GM18511 (cell line): ENCODE results near the gene PXDN.

Experiments used
- ATAC-seq: cut with Tn5 transposase; IDR thresholded peaks from one replicate; pipeline ENCODE4 v1.9.1; 2021; ENCODE audit warnings: mild to moderate bottlenecking, moderate library complexity; ENCODE audit not compliant: unreplicated experiment

The PXDN gene

DNA sequence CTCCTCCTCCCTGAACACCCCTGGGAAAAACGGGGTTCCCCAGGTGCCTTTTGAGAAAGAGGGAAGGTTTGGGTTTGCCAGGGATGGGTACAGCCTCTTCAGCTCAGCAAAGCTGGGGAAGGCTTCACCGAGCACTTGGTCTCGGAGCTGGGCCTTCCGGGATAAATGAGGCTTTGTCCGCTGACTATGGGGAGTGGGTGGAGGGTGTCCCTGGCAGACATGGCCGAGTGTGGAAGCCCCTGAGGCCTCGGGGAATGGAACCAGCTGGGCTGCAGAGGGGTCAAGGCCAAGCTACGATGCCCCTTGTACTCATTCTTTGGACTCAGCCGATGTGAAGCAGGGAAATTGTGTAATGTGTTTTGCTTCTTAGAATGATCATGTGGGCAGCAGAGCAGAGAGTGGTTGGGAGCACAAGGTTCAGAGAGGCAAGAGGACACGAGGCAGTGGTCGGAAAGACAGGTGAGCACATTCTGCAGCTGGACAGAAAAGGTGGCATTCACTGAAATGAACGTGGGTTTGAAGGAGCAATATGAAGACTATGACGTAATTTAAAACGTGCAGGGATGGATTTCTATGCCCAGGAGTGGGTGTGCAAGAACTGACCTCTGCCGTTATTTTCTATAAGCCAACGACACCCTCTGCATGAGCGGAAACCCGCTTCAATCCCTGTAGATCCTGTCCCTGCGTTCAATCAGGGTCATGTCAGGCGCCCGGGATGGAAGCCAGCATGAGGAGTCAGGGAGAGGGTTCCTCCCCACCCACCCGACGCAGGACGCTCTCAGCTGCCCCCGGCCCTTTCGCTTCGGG lies 142.6 kb downstream of the PXDN start:
- ATAC-seq = no peak

DNA sequence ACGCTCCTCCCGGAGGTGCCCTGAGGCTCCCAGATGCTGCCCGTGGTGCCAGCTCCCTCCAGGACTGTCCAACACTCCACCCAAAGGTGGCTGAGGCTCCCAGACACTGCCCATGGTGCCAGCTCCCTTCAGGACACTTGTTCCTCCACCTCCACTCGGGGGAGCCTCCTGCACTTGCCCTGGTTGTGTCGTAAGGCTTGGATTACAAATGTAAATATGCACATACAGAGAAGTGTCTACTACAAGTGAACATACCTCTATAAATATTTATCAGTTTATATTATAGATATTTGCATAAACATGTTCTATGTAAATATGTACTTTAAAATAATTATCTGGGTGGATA lies 143.3 kb downstream of the PXDN start:
- ATAC-seq = no peak

DNA sequence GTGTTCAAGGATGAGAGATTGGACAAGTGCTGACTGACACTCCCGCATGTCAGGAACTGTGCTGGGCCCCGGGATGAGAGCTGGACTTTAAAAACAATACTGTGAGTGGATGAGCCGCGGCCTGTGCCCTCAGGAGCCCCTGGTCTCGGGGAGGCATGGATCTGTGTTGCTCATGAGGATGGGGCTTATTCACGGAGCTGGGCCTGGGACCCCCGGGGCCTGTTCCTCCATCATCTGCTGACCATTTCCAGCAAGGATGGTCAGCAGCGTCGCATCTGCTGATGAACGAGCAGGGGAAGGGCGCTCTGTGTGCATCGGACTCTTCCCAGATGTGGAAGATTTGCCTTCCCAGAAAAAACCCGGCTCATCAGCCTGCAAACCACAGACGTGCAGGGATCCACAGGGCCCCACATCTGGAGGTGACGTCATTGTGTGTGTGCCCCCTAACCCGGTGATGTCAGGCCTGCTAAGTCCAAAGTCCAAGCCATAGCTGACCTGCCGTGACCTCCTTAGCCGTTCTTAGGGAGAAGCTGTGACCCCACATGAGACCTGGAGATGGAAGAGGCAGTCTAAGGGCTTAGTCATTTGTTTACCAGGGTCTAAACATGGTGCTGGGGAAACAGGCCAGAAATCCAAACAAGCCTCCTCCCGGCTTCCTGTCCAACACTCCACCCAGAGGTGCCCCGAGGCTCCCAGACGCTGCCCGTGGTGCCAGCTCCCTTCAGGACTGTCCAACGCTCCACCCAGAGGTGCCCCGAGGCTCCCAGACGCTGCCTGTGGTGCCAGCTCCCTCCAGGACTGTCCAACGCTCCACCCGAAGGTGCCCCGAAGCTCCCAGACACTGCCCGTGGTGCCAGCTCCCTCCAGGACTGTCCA lies 143.9 kb downstream of the PXDN start:
- no peak for ATAC-seq

DNA sequence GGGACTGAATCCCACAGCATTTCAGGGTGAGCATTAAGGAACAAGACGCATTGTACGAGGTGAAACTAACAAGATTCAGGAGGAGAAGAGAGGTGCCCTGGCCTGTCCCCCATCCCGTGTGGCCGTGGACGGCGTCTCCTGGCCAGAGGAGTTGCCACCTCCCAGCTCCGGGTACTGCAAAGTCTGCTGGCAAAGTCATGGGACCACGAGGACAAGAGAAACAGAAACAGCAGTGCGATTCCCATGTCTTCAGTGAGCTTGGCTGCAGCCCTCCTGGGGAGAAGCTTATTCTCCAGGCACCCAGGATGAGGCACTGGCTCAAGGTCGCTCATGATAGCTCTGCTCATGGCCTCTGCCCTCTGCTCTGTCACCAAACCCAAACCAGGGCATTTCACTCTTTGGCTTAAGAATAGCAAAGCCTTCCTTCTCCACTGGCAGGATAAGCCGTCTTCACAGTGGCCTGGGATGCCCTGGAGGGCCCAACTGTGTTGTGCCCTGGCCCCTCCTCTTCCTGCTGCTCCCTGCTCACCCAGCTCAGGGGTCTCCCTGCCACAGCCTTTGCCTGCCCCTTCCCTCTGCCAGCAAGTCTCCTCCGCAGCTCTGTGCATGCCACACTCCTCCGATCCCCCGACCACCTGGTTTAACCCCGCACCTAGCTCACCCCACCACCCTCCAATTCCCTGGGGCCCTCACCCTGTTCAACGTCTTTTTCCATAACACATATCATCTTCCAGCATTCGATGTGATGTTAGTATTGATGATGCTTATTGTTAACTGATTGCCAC lies 144.8 kb downstream of the PXDN start:
- ATAC-seq = no peak

DNA sequence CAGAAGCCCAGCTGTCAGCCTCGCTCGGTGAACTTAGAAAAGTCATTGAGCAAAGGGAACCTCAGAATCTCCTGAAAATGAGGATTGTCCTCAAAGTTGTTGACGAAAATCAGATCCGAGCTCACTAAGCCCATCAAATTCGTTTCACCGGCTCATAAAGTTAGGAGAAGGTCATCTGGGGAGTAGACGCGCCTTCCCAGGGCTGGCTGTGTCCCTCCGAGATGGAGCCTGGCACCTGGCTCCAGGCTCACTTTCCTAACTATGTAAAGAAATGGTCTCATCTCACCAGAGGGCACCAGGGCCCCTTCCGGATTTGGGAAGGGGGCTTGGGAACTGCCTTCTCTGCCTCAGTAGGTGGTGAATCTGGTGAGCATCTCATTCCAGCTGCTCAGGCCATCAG lies 145.5 kb downstream of the PXDN start:
- no peak for ATAC-seq

DNA sequence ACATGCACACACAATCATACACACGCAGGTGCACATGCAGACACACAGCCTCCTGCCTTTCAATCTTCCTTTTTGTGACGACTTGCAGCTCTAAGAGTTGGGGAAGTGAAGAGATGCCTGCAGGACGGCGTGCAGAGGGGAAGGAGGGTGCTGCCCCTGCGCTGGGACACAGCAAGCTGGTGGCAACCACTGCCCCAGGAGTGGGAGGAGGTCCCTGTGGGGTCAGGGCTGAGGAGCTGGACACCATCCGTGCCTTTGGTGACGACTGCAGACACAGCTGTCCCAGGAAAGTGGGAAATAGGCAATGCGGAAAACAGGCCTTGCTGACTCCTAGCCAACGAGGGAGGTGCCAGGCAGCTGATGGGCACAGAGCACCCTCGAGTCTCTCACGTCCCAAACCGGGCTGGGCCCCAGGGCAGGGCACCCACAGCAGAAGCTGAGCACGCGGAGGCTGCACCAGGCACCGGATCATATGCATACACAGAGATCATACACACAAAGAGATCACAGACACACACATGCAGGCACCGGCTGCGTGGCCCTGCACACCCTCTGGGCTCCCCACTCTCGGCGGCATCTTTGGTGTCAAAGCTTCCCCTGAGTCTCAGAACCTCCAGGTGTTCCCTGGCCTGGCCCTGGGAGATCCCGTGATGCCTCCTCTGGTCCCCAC lies 146.1 kb downstream of the PXDN start:
- no peak for ATAC-seq

DNA sequence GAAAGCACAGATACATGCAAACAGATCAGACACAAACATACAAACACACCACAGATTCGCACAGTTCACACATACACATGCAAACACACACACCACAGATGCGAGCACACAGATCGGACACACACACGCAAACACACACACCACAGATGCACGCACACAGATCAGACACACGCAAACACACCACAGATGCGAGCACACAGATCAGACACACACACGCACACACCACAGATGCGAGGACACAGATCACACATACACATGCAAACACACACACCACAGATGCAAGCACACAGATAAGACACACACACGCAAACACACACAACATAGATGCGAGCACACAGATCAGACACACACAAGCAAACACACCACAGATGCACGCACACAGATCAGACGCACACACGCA lies 149.0 kb downstream of the PXDN start:
- ATAC-seq = no peak

DNA sequence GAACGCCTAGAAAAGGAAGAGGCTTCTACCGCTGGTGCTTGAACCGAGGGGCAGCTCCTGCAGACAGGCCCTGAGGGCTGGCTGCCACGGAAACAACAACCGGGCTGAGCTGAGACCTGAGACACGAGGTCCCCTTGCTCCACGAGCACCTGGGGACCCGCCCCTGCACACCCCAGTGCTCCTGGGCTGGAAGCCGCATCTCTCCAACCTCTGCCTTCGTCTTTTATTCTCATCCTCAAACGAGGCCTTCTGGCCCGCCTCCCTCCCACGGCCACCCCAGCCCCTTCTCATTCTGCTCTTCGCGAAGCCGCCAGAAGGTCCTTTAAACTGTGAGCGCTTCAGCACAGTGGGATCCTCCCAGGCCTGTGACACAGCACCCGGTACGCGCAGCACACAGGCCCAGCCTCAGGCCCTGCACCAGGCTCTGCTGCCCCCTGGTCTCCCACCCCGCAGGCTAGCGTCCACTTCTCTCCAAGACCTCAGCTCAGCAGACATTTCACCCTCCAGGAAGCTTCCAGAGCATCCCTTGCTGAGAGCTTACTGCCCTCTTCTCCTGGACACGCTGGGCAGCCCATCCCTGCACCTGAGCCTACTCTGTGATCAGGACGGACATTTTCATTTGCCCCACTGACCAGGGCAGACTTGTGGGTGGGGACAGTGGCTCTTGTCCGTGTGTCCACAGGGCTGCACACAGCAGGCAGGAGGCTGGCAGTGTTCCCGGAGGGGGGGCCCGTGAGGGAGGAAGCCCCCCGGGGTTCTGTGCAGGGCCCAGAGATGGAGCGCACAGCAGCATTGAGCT lies 149.7 kb downstream of the PXDN start:
- ATAC-seq = no peak

DNA sequence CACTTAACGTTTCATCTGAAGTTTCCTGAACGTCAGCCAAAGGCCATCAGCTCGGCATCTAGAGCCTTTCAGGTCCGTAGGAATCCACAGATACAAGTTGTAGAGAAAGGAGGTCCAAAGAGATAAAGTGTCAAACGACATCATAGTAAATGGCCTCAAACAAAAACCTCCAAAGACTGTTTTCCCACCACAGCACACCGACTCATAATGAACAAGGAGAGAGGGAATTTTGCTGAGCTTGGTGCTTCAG lies 150.3 kb downstream of the PXDN start:
- no peak for ATAC-seq

DNA sequence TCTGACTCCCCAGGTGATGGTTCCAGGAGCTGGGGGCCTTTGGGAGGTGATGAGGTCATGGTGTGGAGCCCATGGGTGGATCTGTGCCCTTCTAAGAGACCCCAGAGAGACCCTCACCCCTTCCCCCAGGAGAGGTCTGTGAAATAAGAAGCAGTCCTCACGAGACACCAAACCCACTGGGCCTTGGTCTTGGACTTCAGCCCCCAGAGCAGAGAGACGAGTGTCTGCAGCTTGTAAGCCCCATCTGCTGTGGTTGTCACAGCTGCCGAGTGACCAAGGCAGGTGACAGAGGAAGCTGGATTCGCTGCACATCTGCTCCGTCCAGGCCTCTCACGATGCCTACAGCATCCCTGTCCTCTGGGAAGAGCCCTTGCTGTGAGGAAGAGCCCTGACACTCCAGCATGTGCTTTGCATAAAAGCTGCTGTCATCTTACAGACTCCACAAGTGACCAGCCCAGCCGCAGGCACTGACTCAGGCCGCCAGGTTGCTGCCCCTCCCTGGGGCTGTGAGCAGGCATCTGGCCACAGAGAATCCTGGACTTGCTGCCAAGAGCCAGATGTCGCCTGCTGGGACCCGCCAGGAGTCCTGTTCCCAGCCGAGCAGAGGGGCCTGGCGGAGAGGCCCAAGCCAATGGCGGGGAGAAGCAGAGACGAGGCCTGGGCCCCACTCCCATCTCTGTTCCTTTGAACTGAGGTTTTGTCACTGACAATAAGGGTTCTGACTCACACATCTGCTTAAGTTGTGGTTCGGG lies 150.8 kb downstream of the PXDN start:
- no peak for ATAC-seq

DNA sequence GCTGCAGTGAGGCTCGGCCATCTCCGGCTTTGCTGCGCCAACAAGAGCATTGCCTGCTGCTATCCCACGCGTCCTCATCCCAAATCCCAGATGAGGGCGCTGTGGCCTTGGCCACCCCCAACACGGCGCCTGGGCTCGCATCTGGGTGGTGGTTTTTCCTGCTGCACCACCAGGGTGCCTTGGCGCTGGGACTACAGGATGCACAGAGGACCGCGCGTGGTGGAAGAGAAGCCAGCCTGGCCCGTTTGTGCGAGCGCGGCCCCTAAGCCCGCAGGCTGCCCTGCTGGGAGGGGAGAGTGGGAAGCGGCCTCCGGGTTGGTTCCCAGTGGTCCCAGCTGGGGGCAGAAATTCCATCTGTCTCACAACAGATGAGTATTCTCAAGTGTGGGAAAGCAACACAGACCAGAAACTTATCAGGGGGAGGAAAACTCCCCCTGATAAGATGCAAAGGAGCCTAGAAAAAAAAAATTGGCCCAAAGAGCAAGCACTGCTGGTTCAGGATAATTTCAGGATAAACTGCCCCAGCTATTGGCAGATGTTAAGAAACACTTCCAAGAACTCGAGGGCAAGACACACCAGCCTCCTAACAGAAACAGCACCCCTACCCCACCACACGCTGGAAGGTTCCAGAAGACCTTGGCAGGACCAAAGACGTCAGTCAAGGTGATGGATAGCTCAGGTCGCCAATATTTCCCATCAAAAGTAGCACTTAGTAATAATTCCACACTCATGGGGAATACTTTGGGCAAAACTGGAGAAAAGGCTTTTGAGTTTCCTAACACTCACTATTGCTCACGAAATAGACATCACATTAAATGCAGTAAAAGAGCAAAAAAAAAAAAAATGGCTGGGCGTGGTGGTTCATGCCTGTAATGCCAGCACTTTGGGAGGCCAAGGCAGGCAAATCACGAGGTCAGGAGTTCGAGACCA lies 152.1 kb downstream of the PXDN start:
- no peak for ATAC-seq

DNA sequence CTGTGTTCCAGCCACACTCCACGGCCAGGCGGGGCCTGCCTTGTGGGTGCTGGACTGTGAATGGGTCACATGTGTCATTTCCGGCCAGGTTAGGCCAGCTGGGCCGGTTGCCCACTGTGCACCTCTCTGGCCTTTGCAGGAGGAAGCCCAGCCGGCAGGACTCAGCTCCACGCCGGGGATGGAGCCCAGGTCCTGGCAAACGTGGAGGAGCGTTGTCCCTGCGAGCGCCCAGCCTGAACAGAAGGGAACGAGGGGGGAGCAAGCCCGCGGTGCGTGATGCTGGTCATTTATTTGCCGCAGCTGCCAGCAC lies 152.9 kb downstream of the PXDN start:
- no peak for ATAC-seq

DNA sequence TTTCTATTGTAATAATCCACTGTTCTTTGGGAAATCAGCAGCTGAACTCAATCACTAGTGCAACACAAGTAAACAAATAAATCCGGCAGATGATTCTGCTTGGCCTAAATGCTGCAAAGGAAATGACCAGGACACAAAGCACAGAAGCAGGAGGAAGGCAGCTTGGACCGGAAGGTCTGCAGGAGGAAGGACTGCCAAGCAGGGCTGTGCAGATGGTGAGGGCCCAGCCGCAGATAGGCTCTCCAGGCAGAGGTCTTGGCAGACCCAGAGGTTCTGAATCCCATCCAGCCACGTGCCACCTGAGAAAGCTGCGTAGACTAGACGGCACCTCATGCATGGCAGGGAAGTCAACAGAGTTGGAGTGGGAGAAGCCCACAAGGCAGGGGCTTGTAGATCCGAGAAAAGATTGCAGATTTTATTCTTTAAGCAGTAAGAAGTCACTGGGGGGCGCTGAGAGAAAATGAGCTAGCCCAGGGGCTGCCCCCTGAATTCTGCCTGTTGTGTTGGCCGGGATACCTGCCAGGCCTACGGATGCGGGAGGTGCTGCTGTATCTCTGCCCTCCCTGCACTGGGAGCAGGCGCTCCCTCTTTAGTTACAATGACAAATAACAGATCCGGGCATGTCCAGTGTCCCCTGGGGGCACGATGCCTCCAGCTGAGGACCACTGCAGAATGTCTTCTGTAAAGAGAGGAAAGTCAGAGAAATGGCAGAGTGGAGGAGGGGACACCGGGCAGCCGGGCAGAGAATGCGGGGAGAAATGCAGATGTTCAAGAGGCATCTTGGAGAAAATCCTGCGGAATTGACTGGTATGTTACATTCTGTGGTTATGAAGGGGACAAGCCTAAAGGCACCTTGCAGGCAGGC lies 153.5 kb downstream of the PXDN start:
- ATAC-seq = no peak

DNA sequence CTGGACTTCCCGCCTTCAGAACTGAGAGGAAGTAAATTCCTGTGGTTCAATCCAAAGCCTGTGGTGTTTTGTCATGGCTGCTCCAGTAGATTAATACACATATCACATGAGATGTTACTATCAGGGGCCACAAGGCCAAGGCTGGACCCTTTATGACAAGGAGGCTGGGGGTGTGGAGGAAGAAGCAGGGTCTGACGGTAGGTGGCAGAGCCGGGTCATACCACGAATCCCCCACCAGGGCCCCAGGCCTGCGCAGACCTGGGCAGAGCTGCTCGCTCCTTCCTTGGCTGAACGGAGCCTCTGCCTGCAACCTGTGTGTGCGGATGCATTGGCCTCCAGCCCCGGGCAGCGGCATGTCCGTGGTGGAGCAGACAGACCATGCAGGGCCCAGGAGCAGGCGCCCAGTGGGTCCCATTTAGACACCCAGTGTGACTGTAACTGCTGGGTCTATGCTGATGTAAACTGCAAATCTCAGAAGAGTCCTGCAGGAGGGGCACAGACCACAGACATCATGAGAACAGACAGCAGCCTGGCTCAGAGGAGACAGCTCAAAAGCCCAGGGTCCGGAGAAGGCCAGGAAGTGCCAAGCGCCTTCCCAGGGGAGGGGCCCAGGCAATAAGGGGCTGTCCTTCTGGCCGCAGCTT lies 155.2 kb downstream of the PXDN start:
- ATAC-seq = no peak

DNA sequence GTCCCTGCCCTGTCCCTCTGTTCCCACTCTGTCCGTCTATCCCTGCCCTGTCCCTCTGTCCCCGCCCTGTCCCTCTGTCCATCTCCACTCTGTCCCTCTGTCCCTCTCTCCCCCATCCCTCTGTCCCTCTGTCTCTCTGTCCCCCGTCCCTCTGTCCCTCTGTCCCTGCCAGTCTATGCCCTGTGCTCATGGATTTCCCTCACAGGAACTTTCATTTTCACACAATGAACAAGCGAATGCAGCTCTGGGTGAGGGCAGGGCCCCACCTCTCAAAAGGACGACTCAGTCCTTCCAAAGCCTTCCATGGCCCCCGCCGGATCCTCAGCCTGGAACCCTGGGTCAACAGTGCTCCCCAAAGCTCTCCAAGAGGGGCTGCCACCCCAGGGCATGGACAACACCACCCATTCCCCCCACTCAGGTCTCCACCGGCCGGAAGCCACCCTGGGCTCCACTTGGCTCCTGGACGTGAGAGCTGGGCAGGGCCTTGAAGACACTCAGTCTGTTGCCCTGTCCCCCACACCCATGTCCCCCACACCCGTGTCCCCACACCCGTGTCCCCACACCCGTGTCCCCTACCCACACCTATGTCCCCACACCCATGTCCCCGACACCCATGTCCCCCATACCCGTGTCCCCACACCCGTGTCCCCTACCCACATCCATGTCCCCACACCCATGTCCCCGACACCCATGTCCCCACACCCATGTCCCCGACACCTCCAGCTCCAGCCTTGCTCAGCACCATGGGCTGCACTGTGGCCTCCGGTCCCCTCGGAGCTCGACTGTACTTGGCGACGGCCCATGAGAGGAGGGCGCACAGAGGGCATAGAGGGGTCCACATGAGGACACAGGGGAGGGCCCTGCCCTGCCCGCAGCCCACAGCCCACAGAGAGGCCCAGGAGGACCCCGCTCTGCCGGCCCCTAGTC lies 156.0 kb downstream of the PXDN start:
- ATAC-seq = no peak
